ENCODE results near the gene PRKCE.

Gene PRKCE

DNA sequence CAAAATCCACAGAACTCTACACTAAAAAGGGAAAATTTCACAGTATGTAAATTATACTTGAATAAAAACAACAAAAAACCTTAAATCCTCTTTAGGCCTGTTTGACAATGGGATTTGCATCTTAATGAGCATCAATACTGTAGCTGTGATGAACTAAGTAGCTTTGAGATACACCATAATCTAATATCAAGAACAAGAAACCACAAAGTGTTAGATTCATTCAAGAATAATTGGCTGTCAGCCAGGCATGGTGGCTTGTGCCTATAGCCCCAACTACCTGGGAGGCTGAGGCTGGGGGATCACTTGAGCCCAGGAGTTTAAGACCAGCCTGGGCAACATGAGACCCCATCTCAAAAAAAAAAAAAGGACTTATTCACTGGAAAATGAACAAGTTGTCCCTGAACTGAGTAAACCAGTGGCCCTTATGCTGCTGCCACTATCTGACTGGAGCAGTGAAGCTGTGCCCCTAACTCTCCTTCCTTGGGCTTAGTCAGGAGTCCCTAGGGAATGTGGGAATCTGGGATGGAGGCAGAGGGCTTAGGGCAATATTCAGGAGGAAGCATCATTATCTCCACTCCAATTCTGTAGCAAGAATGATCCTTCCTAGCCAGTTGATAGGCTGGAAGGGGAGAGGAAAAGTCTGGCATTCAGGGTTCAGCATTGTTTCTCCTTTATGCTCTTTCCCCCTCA lies 88.5 kb downstream of the PRKCE start:
- DNase-seq (ENCODE audit: insufficient read length, low spot score) (no peak), FAIRE-seq (peak; percentile 68)
- TF ChIP-seq, protein P1, sequence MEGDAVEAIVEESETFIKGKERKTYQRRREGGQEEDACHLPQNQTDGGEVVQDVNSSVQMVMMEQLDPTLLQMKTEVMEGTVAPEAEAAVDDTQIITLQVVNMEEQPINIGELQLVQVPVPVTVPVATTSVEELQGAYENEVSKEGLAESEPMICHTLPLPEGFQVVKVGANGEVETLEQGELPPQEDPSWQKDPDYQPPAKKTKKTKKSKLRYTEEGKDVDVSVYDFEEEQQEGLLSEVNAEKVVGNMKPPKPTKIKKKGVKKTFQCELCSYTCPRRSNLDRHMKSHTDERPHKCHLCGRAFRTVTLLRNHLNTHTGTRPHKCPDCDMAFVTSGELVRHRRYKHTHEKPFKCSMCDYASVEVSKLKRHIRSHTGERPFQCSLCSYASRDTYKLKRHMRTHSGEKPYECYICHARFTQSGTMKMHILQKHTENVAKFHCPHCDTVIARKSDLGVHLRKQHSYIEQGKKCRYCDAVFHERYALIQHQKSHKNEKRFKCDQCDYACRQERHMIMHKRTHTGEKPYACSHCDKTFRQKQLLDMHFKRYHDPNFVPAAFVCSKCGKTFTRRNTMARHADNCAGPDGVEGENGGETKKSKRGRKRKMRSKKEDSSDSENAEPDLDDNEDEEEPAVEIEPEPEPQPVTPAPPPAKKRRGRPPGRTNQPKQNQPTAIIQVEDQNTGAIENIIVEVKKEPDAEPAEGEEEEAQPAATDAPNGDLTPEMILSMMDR (IDR thresholded peaks at IDR 0.05; ENCODE audit: insufficient read depth, missing control alignments), result no peak

DNA sequence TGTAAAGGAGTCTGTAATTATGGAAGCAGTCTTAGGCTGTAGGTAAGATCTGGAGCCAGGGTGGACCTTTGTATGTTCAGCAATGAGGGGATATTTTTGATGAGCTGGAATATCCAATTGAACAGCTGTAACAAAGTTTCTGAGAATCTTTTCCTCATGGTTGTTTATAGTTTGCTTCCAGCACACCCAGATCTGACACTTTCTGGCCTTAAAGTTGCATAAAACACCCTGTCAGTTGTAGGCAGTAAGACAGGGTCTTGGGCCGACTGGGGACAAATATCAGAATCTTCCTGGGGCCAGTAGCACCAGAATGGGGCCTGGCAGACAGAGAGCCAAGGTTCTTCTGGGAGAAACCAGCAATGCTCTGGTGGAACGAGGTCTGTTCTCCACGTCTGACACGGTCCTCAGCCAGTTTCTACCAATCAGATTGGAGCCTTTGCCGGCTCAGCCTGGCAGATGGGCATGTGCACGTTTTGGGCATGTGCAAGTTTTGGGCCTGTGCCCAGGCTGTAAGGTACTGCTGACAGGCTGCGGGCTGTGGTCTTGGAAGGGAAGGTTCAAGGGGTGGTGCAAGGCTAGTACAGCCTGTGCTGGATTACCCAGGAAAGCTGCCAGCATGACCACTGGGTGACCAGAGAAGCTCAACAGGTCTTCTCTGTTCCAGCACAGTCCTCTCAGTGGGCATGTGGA lies 89.8 kb downstream of the PRKCE start:
- TF ChIP-seq, protein P1 (IDR thresholded peaks at IDR 0.05; ENCODE audit: insufficient read depth, missing control alignments), result no peak
- DNase-seq (ENCODE audit: insufficient read length, low spot score), result no peak
- FAIRE-seq, result no peak

DNA sequence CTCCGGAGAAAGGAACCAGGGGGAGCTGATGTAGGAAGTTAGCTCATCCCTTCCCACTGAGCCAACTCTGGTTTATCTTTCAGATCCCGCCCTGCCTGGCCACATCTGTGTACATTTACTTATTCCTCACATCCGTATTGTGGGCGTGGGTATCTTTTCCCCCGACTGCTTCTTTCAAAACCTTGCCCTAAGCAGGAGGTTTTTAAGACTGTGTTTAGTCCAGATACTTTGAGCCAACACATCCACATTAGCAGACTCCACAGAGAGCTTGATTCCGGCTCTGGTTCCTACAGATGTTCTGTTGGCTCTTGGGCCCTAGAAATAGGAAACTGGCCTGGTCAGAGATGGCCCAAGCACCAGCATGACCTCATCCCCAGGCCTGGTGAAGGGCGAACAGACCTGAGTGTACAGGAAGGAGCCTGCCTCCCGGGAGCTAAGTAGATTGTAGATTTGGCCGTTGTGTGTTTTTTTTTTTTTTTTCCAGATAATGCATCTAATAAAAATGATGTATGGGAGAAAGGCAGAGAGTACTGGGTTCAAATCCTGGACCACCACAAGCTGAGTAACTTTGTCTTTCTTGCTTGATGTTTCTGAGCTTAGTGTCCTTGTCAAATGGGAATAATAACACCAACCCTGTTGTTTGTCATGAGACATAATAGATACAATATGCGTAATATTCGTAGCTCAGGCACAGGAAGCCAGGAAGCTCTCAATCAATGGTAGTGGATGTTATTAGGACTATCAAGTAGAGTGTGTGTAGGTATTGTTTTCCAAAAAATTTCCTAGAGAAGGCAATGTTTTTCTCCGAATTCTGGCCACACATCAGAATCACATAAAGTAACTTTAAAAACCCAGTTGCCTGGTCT lies 92.3 kb downstream of the PRKCE start:
- no peak for FAIRE-seq
- TF ChIP-seq, protein P1 (IDR thresholded peaks at IDR 0.05; ENCODE audit: insufficient read depth, missing control alignments), result no peak
- DNase-seq (ENCODE audit: insufficient read length, low spot score), result no peak

DNA sequence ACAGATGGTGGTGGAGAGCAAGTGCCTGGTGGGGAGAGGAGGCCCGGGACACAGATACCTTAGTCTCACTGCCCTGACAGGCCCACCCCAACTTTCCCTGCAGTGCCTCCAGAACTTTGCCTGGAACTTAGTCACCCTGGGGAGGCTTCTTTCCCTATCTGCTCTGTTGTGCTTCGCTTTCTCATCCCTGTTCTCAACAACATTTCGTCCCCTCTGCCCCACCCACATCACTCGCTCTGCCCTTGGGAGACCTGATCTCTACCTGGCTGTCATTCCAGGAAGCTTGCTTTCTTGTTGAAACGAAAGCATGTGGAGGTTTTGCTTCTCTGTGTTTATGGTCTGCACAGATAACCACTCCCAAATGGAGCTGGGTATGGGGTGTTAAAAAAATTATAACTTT lies 93.8 kb downstream of the PRKCE start:
- TF ChIP-seq, protein P1 (IDR thresholded peaks at IDR 0.05; ENCODE audit: insufficient read depth, missing control alignments), result no peak
- DNase-seq (ENCODE audit: insufficient read length, low spot score) (no peak), FAIRE-seq (no peak)

DNA sequence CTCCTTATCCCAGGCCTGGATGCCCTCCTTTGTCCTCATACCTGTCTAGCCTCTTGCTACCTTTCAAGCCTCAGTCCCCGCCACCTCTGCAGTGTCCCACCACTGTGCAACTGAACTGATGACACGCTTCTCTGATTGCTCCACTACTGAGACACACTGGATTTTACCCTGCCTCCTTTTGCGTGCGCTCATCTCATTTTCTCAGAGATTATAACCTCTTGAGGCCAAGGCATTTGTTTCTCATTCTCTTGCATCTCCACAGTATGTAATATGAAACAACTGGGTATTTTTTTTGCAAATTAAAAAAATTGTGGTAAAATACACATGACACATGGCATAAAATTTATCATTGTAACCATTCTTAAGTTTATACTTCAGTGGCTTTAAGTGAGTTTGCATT lies 95.4 kb downstream of the PRKCE start:
- TF ChIP-seq, protein P1 (IDR thresholded peaks at IDR 0.05; ENCODE audit: insufficient read depth, missing control alignments), result no peak
- FAIRE-seq (no peak), DNase-seq (ENCODE audit: insufficient read length, low spot score) (no peak)

DNA sequence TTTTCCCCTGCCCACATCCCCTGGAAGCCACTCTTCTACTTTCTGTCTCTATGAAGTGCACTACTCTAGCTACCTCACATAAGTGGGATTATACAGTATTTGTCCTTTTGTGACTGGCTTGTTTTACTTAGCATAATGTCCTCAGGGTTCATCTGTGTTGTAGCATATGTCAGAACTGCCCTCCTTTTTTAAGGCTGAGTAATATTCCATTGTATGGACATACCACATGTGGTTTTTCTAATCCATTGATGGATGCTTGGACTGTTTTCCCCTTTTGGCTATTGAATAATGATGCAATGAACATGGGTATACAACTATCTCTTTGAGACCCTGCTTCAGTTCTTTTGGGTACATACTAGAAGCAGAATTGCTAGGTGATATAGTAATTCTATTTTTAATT lies 95.9 kb downstream of the PRKCE start:
- no peak for FAIRE-seq
- TF ChIP-seq, protein P1 (IDR thresholded peaks at IDR 0.05; ENCODE audit: insufficient read depth, missing control alignments), result no peak
- DNase-seq (ENCODE audit: insufficient read length, low spot score), result no peak

All from D721Med (cell line).